HepG2 (cell line): ENCODE data around the gene SPSB1. TPM values are rescaled to one million over a fixed set of nuclear protein-coding genes. Genes with fewer than 3 reads are reported as not detected.

Source experiments
- AGO1 ChIP-seq: fragments of 200-400 bp; formaldehyde crosslinking; IDR thresholded peaks from 2 replicates; pipeline ENCODE4 v1.6.1; 2017; ENCODE audit warnings: mild to moderate bottlenecking, low read depth, low read length, moderate library complexity; ENCODE audit not compliant: poor library complexity, severe bottlenecking
- AHDC1 ChIP-seq: sonication (generic); formaldehyde crosslinking; IDR thresholded peaks from 2 replicates; pipeline ENCODE4 v1.5.1; 2020; ENCODE audit warnings: mild to moderate bottlenecking, missing genetic modification reagents, borderline replicate concordance
- ATF3 ChIP-seq: sonication (generic); formaldehyde crosslinking; IDR thresholded peaks from 2 replicates; pipeline ENCODE4 v1.4.0; 2020; ENCODE audit warnings: missing genetic modification reagents
- ATF6 ChIP-seq: sonication (generic); formaldehyde crosslinking; conservative IDR thresholded peaks from 2 replicates; pipeline ENCODE4 v1.4.0; 2020; ENCODE audit warnings: missing genetic modification reagents
- BRD4 ChIP-seq: sonication (generic); formaldehyde crosslinking; IDR thresholded peaks from 2 replicates; pipeline ENCODE4 v1.4.0; 2020; ENCODE audit warnings: missing genetic modification reagents
- FOSL2 ChIP-seq: sonication (generic); formaldehyde crosslinking; IDR thresholded peaks from 2 replicates; pipeline ENCODE4 v1.4.0; 2020; ENCODE audit warnings: missing genetic modification reagents
- GMEB2 ChIP-seq: IDR thresholded peaks from 2 replicates; pipeline ENCODE4 v1.6.1; 2016; ENCODE audit warnings: missing biosample characterization, missing genetic modification reagents, low read depth
- MAFF ChIP-seq: IDR thresholded peaks from 2 replicates; pipeline ENCODE4 v1.6.1; 2011; ENCODE audit warnings: low read depth, low read length, improper control_type of control experiment
- MAFK ChIP-seq, 2 experiments: IDR thresholded peaks in 1 of 2; conservative IDR thresholded peaks in 1 of 2; 2 replicates each; pipeline ENCODE4 v1.6.1; 2011; ENCODE audit warnings: improper control_type of control experiment in 2 of 2, low read length in 2 of 2
- MATR3 ChIP-seq: sonication (generic); formaldehyde crosslinking; IDR thresholded peaks from 2 replicates; pipeline ENCODE4 v1.4.0; 2020; ENCODE audit warnings: missing genetic modification reagents
- MEF2D ChIP-seq: sonication (generic); formaldehyde crosslinking; IDR thresholded peaks from 2 replicates; pipeline ENCODE4 v1.5.1; 2020; ENCODE audit warnings: mild to moderate bottlenecking, missing genetic modification reagents
- RBM39 ChIP-seq: fragments of 200-400 bp; formaldehyde crosslinking; IDR thresholded peaks from one replicate; pipeline ENCODE4 v1.6.1; 2018; ENCODE audit warnings: antibody characterized with exemption, mild to moderate bottlenecking, low read depth, low read length; ENCODE audit not compliant: poor library complexity, severe bottlenecking
- SAP130 ChIP-seq: IDR thresholded peaks from 2 replicates; pipeline ENCODE4 v1.6.1; 2016; ENCODE audit warnings: low read depth
- ZBTB42 ChIP-seq: sonication (generic); formaldehyde crosslinking; IDR thresholded peaks from 2 replicates; pipeline ENCODE4 v1.5.0; 2020; ENCODE audit warnings: mild to moderate bottlenecking, missing genetic modification reagents
- ZNF256 ChIP-seq: sonication (generic); formaldehyde crosslinking; conservative IDR thresholded peaks from 2 replicates; pipeline ENCODE4 v1.4.0; 2020; ENCODE audit warnings: missing genetic modification reagents
- ZNF260 ChIP-seq: sonication (generic); formaldehyde crosslinking; IDR thresholded peaks from 2 replicates; pipeline ENCODE4 v1.4.0; 2020; ENCODE audit warnings: missing genetic modification reagents, low read depth, mild to moderate bottlenecking, borderline replicate concordance
- ZNF30 ChIP-seq: sonication (generic); formaldehyde crosslinking; IDR thresholded peaks from 2 replicates; pipeline ENCODE4 v1.5.0; 2020; ENCODE audit warnings: mild to moderate bottlenecking, missing genetic modification reagents
- ZNF350 ChIP-seq: sonication (generic); formaldehyde crosslinking; IDR thresholded peaks from 2 replicates; pipeline ENCODE4 v1.4.0; 2020; ENCODE audit warnings: mild to moderate bottlenecking, low read depth, missing genetic modification reagents, borderline replicate concordance
- ZNF616 ChIP-seq: sonication (generic); formaldehyde crosslinking; IDR thresholded peaks from 2 replicates; pipeline ENCODE4 v1.5.0; 2020; ENCODE audit warnings: low read depth, mild to moderate bottlenecking, missing genetic modification reagents
- ZSCAN25 ChIP-seq: sonication (generic); formaldehyde crosslinking; IDR thresholded peaks from 2 replicates; pipeline ENCODE4 v1.8.0; 2022; ENCODE audit warnings: mild to moderate bottlenecking, missing genetic modification reagents
- polyA plus RNA-seq, 8 experiments: library from polyadenylated mRNA; depleted of rRNA in 3 of 8; stranded (reverse) in 7 of 8; unstranded in 1 of 8; fragments of >200 nt; fragmentation: Illumina TruSeq in 4 of 8; extraction: Trizol in 4 of 8; gene quantifications; 2 replicates each; pipeline versions ENCODE4 v1.2.1 to v1.2.3, GENCODE V29; 2011 to 2016; ENCODE audit warnings: low read depth in 4 of 8, missing spikeins in 1 of 8, mixed read lengths in 1 of 8; ENCODE audit not compliant: insufficient read depth in 1 of 8
- total RNA-seq, 5 experiments: library from RNA; depleted of rRNA; stranded (reverse); fragments of >200 nt; fragmentation: Illumina TruSeq; extraction: Trizol; gene quantifications; 2 replicates each; pipeline ENCODE4 v1.2.3, GENCODE V29; 2016; ENCODE audit warnings: low read depth in 1 of 5

SPSB1 gene
- total and polyA plus RNA-seq, 2 of the 13 experiments (the other 11 are each of a cell fraction or from before 2014, with no cell fraction given) = 5.0 to 8.0 TPM

- TF ChIP-seq GMEB2 (no peak), BRD4 (CRISPR knock-in tag) (no peak), ZNF616 (CRISPR knock-in tag) (no peak), MAFF (peak; percentile 68), SAP130 (peak; percentile 47), RBM39 (no peak), ATF6 (CRISPR knock-in tag) (no peak), ZNF260 (CRISPR knock-in tag) (no peak), ATF3 (no peak), ZBTB42 (CRISPR knock-in tag) (no peak), ZNF256 (CRISPR knock-in tag) (no peak), ZNF30 (CRISPR knock-in tag) (no peak), MAFK (conservative IDR thresholded peaks at IDR 0.05 in 1 of 2, IDR thresholded peaks at IDR 0.05 in 1 of 2; ENCODE audit: low read length in 2 of 2) (peak; percentile 58 to 70; a peak in 3 of 4 replicates), MATR3 (no peak), AHDC1 (CRISPR knock-in tag) (no peak), FOSL2 (CRISPR knock-in tag) (peak; percentile 71; the same call in 1 of the 2 replicates), ZNF350 (CRISPR knock-in tag) (no peak), ZSCAN25 (CRISPR knock-in tag) (peak; percentile 74; the same call in 1 of the 2 replicates), AGO1 (no peak), MEF2D (no peak)
Observed at GRCh38 chr1:9289711-9290485, 2.8 kb upstream of the SPSB1 start (continued).
